HepG2 (cell line): ENCODE data around the gene SERPINF2. TPM values are rescaled to one million over a fixed set of nuclear protein-coding genes. Genes with fewer than 3 reads are reported as not detected.

Experiments
- AHR ChIP-seq: IDR thresholded peaks from 2 replicates; pipeline ENCODE4 v1.6.1; 2018; ENCODE audit warnings: missing genetic modification reagents, missing compliant biosample characterization
- ELF1 ChIP-seq: sonication (generic); formaldehyde crosslinking; IDR thresholded peaks from 2 replicates; pipeline ENCODE4 v1.4.0; 2020; ENCODE audit warnings: missing genetic modification reagents
- HMG20B ChIP-seq: conservative IDR thresholded peaks from 2 replicates; pipeline ENCODE4 v1.6.1; 2016; ENCODE audit warnings: missing genetic modification reagents, missing compliant biosample characterization
- HNRNPK ChIP-seq: fragments of 200-400 bp; formaldehyde crosslinking; IDR thresholded peaks from 2 replicates; pipeline ENCODE4 v1.6.1; 2018; ENCODE audit warnings: low read length, low read depth, moderate library complexity, mild to moderate bottlenecking; ENCODE audit not compliant: poor library complexity, severe bottlenecking
- KLF11 ChIP-seq: IDR thresholded peaks from 2 replicates; pipeline ENCODE4 v1.6.1; 2016; ENCODE audit warnings: missing compliant biosample characterization
- MYC ChIP-seq: sonication (generic); formaldehyde crosslinking; IDR thresholded peaks from 2 replicates; pipeline ENCODE4 v1.9.0; 2021; ENCODE audit warnings: missing genetic modification reagents, borderline replicate concordance
- NAIF1 ChIP-seq: sonication (generic); formaldehyde crosslinking; IDR thresholded peaks from 2 replicates; pipeline ENCODE4 v1.5.0; 2020; ENCODE audit warnings: mild to moderate bottlenecking, missing genetic modification reagents, borderline replicate concordance
- NFKB2 ChIP-seq: sonication (generic); formaldehyde crosslinking; IDR thresholded peaks from 2 replicates; pipeline ENCODE4 v1.4.0; 2020; ENCODE audit warnings: missing genetic modification reagents, borderline replicate concordance
- TGIF2 ChIP-seq: IDR thresholded peaks from 2 replicates; pipeline ENCODE4 v1.6.1; 2016; ENCODE audit warnings: control low read depth, missing compliant biosample characterization
- ZNF17 ChIP-seq: sonication (generic); formaldehyde crosslinking; IDR thresholded peaks from 2 replicates; pipeline ENCODE4 v1.5.0; 2020; ENCODE audit warnings: mild to moderate bottlenecking, missing genetic modification reagents
- ZNF501 ChIP-seq: sonication (generic); formaldehyde crosslinking; IDR thresholded peaks from 2 replicates; pipeline ENCODE4 v1.5.1; 2020; ENCODE audit warnings: mild to moderate bottlenecking, moderate library complexity, missing genetic modification reagents
- polyA plus RNA-seq, 8 experiments: library from polyadenylated mRNA; depleted of rRNA in 3 of 8; stranded (reverse) in 7 of 8; unstranded in 1 of 8; fragments of >200 nt; fragmentation: Illumina TruSeq in 4 of 8; extraction: Trizol in 4 of 8; gene quantifications; 2 replicates each; pipeline versions ENCODE4 v1.2.1 to v1.2.3, GENCODE V29; 2011 to 2016; ENCODE audit warnings: low read depth in 4 of 8, missing spikeins in 1 of 8, mixed read lengths in 1 of 8; ENCODE audit not compliant: insufficient read depth in 1 of 8
- total RNA-seq, 5 experiments: library from RNA; depleted of rRNA; stranded (reverse); fragments of >200 nt; fragmentation: Illumina TruSeq; extraction: Trizol; gene quantifications; 2 replicates each; pipeline ENCODE4 v1.2.3, GENCODE V29; 2016; ENCODE audit warnings: low read depth in 1 of 5
- TF ChIP-seq, protein P1 (sequence below): sonication (generic); formaldehyde crosslinking; IDR thresholded peaks from 2 replicates; pipeline ENCODE4 v1.4.0; 2020; ENCODE audit warnings: missing genetic modification reagents, mild to moderate bottlenecking, borderline replicate concordance
- TF ChIP-seq, protein P2 (sequence below): sonication (generic); formaldehyde crosslinking; IDR thresholded peaks from 2 replicates; pipeline ENCODE4 v1.4.0; 2020; ENCODE audit warnings: missing genetic modification reagents
- TF ChIP-seq, protein P3 (sequence below): sonication (generic); formaldehyde crosslinking; conservative IDR thresholded peaks from 2 replicates; pipeline ENCODE4 v1.4.0; 2020; ENCODE audit warnings: missing genetic modification reagents
- TF ChIP-seq, protein P4 (sequence below): sonication (generic); formaldehyde crosslinking; IDR thresholded peaks from 2 replicates; pipeline ENCODE4 v1.5.1; 2020; ENCODE audit warnings: missing genetic modification reagents, mild to moderate bottlenecking, borderline replicate concordance
- TF ChIP-seq, protein P5 (sequence below): sonication (generic); formaldehyde crosslinking; IDR thresholded peaks from 2 replicates; pipeline ENCODE4 v1.4.0; 2020; ENCODE audit warnings: missing genetic modification reagents; ENCODE audit errors: not compliant biosample characterization
- TF ChIP-seq, protein P6 (sequence below): sonication (generic); formaldehyde crosslinking; IDR thresholded peaks from 2 replicates; pipeline ENCODE4 v1.4.0; 2020; ENCODE audit warnings: mild to moderate bottlenecking, missing genetic modification reagents

The SERPINF2 gene
- total and polyA plus RNA-seq, 2 of the 13 experiments (the other 11 are each of a cell fraction or from before 2014, with no cell fraction given), result 309 to 548 TPM

DNA sequence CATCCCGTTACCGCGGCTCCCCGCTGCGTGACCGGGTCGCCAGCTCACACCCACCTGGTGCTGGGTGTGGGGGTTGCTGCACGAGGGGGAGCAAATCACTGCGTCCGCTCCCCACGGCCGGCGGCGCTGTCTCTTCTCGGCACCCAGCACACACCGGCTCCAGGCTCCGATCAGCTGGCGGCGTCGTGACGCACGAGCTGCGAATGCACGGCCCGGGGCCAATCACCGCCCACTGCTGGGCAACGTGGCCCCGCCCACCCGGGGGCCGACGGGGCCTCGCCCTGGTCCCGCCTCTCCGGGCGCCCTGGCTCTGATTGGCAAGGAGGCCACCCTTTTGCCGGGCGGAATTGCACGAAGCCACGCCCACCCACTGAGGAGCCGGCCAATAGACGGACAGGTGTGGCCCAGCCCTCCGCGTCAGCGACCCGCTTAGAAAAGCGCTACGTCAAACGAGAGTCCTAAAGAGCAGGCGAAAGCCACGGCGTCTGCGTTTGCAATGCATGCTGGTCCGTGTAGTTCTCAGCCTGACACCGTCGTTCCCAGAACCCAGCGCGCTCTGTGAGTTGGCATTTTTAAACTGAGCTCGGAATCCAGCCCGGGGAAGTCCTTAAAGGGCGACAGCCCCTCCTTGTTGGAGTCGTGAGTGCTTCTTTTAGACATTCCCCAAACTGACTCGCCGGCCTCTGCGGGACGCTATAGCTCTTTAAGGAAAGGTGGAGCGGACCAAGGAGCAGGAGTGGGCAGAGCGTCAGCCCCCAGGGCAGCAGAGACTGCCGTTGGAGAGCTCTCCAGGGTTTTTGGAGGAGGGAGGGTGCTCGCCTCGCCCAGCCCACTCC lies 26.4 kb upstream of the SERPINF2 start (continued):
- TF ChIP-seq HNRNPK, result peak; percentile 99
- peak; percentile 72; the same call in 1 of the 2 replicates for TF ChIP-seq AHR (CRISPR knock-in tag)
- TF ChIP-seq NFKB2, result peak; percentile 49; the same call in 1 of the 2 replicates
- TF ChIP-seq KLF11 (CRISPR knock-in tag), result peak; percentile 33; the same call in 1 of the 2 replicates
- TF ChIP-seq ZNF501 (CRISPR knock-in tag), result peak; percentile 79
- TF ChIP-seq, protein P1, sequence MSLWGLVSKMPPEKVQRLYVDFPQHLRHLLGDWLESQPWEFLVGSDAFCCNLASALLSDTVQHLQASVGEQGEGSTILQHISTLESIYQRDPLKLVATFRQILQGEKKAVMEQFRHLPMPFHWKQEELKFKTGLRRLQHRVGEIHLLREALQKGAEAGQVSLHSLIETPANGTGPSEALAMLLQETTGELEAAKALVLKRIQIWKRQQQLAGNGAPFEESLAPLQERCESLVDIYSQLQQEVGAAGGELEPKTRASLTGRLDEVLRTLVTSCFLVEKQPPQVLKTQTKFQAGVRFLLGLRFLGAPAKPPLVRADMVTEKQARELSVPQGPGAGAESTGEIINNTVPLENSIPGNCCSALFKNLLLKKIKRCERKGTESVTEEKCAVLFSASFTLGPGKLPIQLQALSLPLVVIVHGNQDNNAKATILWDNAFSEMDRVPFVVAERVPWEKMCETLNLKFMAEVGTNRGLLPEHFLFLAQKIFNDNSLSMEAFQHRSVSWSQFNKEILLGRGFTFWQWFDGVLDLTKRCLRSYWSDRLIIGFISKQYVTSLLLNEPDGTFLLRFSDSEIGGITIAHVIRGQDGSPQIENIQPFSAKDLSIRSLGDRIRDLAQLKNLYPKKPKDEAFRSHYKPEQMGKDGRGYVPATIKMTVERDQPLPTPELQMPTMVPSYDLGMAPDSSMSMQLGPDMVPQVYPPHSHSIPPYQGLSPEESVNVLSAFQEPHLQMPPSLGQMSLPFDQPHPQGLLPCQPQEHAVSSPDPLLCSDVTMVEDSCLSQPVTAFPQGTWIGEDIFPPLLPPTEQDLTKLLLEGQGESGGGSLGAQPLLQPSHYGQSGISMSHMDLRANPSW (CRISPR knock-in tag), result no peak; the same call in 1 of the 2 replicates
- TF ChIP-seq MYC, result peak; percentile 56; the same call in 1 of the 2 replicates
- 0 out of 2 replicates have a peak, but pooled peaks have one; percentile 21 for TF ChIP-seq HMG20B (CRISPR knock-in tag)
- TF ChIP-seq ZNF17 (CRISPR knock-in tag), result no peak
- no peak for TF ChIP-seq NAIF1
- TF ChIP-seq TGIF2 (CRISPR knock-in tag), result peak; percentile 74
- TF ChIP-seq ELF1, result peak; percentile 26; the same call in 1 of the 2 replicates
- TF ChIP-seq, protein P2, sequence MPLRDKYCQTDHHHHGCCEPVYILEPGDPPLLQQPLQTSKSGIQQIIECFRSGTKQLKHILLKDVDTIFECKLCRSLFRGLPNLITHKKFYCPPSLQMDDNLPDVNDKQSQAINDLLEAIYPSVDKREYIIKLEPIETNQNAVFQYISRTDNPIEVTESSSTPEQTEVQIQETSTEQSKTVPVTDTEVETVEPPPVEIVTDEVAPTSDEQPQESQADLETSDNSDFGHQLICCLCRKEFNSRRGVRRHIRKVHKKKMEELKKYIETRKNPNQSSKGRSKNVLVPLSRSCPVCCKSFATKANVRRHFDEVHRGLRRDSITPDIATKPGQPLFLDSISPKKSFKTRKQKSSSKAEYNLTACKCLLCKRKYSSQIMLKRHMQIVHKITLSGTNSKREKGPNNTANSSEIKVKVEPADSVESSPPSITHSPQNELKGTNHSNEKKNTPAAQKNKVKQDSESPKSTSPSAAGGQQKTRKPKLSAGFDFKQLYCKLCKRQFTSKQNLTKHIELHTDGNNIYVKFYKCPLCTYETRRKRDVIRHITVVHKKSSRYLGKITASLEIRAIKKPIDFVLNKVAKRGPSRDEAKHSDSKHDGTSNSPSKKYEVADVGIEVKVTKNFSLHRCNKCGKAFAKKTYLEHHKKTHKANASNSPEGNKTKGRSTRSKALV, result no peak
- TF ChIP-seq, protein P3, sequence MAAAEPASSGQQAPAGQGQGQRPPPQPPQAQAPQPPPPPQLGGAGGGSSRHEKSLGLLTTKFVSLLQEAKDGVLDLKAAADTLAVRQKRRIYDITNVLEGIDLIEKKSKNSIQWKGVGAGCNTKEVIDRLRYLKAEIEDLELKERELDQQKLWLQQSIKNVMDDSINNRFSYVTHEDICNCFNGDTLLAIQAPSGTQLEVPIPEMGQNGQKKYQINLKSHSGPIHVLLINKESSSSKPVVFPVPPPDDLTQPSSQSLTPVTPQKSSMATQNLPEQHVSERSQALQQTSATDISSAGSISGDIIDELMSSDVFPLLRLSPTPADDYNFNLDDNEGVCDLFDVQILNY (CRISPR knock-in tag), result no peak
- TF ChIP-seq, protein P4, sequence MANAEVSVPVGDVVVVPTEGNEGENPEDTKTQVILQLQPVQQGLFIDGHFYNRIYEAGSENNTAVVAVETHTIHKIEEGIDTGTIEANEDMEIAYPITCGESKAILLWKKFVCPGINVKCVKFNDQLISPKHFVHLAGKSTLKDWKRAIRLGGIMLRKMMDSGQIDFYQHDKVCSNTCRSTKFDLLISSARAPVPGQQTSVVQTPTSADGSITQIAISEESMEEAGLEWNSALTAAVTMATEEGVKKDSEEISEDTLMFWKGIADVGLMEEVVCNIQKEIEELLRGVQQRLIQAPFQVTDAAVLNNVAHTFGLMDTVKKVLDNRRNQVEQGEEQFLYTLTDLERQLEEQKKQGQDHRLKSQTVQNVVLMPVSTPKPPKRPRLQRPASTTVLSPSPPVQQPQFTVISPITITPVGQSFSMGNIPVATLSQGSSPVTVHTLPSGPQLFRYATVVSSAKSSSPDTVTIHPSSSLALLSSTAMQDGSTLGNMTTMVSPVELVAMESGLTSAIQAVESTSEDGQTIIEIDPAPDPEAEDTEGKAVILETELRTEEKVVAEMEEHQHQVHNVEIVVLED, result peak; percentile 99
- TF ChIP-seq, protein P5, sequence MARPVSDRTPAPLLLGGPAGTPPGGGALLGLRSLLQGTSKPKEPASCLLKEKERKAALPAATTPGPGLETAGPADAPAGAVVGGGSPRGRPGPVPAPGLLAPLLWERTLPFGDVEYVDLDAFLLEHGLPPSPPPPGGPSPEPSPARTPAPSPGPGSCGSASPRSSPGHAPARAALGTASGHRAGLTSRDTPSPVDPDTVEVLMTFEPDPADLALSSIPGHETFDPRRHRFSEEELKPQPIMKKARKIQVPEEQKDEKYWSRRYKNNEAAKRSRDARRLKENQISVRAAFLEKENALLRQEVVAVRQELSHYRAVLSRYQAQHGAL, result no peak
- TF ChIP-seq, protein P6, sequence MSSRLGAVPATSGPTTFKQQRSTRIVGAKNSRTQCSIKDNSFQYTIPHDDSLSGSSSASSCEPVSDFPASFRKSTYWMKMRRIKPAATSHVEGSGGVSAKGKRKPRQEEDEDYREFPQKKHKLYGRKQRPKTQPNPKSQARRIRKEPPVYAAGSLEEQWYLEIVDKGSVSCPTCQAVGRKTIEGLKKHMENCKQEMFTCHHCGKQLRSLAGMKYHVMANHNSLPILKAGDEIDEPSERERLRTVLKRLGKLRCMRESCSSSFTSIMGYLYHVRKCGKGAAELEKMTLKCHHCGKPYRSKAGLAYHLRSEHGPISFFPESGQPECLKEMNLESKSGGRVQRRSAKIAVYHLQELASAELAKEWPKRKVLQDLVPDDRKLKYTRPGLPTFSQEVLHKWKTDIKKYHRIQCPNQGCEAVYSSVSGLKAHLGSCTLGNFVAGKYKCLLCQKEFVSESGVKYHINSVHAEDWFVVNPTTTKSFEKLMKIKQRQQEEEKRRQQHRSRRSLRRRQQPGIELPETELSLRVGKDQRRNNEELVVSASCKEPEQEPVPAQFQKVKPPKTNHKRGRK (CRISPR knock-in tag), result no peak
